ENCODE measurements around the gene SLC25A12. TPM values are rescaled to one million over a fixed set of nuclear protein-coding genes. Genes with fewer than 3 reads are reported as not detected.

The SLC25A12 gene
- total RNA-seq, 1 donor from 2014 or later, result 16.5 TPM

DNA sequence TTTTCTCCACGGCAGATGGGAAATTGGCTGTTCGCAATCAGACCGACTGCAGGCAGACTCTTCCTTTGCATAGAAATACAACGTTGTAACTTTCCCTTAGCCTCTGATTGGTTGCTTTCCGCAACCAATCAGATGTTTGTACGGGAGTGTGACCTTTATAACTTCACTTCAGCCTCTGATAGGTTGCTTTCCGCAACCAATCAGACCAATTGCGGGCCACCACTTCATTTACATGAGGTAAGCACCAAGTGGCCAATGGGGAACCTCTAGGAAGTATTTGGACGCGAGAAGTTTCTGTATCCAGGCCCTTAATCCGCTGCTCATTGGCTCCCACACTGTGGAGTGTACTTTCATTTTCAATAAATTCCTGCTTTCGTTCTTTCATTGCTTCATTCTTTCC is 19.1 kb downstream of the SLC25A12 start:
- H3K27ac Mint-ChIP-seq (ENCODE audit: unreplicated experiment), result peak overlapping the region; percentile 10
- TF ChIP-seq CTCF (IDR thresholded peaks at IDR 0.05), result no peak
- peaks cover 37% of the 10 kb centered on the region for H3K4me1 Mint-ChIP-seq (ENCODE audit: unreplicated experiment)

DNA sequence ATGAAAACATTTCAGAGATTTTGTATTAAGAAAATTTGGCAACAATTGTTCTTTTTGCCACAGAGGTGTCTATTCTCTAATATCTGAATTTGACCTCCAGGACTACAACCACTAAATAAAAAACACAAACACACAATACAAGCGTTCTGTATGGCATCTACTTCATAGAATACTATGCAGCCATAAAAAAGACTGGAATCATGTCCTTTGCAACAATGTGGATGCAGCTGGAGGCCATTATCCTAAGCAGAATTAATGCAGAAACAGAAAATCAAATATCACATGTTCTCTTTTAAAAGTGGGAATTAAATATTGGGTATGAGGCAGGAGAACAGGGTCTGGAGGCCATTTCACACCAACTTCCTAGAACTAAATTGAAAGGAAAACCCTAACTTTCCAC is 19.5 kb downstream of the SLC25A12 start:
- no peaks in the 10 kb centered on the region for H3K27me3 Mint-ChIP-seq (ENCODE audit: unreplicated experiment)
- H3K9me3 Mint-ChIP-seq (ENCODE audit: unreplicated experiment), result no peaks in the 10 kb centered on the region
- peaks cover 8% of the 10 kb centered on the region for H3K36me3 Mint-ChIP-seq (ENCODE audit: unreplicated experiment)
- H3K4me3 Mint-ChIP-seq (ENCODE audit: unreplicated experiment), result no peak overlapping the region
- peaks cover 34% of the 10 kb centered on the region for H3K4me1 Mint-ChIP-seq (ENCODE audit: unreplicated experiment)
- TF ChIP-seq CTCF (IDR thresholded peaks at IDR 0.05), result no peak
- DNase-seq (ENCODE audit: extremely low spot score, unreplicated experiment), result no peak
- H3K27ac Mint-ChIP-seq (ENCODE audit: unreplicated experiment), result no peak overlapping the region

More for the DNA sequence above, 19.1 kb downstream of the SLC25A12 start:
- no peaks in the 10 kb centered on the region for H3K27me3 Mint-ChIP-seq (ENCODE audit: unreplicated experiment)
- DNase-seq (ENCODE audit: extremely low spot score, unreplicated experiment), result no peak
- peaks cover 8% of the 10 kb centered on the region for H3K36me3 Mint-ChIP-seq (ENCODE audit: unreplicated experiment)
- no peak overlapping the region for H3K4me3 Mint-ChIP-seq (ENCODE audit: unreplicated experiment)
- H3K9me3 Mint-ChIP-seq (ENCODE audit: unreplicated experiment), result no peaks in the 10 kb centered on the region

DNA sequence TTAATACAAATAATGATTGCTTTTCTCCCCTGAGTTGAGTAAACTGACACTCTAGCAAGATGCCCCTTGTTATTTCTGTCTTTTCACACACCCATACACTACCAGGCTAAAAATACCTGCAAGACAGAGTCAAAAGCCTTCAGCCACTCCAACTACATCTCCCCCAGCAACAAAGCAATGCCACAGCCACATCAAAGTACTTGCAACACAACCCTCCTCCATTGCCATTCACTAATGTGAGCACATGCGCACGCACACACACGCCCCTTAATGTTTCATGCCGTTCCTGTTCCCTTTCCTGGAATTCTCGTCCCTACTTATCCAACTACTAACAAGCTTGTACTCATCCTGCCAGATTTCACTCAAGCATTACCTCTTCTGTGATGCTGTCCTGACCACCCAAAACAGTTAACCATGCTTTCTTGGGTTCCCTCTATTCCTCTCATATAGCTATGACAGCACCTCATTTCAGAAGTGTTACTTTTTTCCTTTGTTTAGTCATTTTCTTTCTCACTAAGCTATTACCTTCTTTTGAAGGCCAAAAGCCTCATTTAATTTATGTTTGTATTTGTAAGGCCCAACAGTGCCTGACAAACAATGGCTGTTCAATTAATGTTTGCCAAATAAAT is 29.6 kb downstream of the SLC25A12 start:
- Mint-ChIP-seq H3K27ac (ENCODE audit: unreplicated experiment) (no peak overlapping the region), H3K4me1 (ENCODE audit: unreplicated experiment) (peaks cover 2% of the 10 kb centered on the region), H3K9me3 (ENCODE audit: unreplicated experiment) (no peaks in the 10 kb centered on the region), H3K36me3 (ENCODE audit: unreplicated experiment) (peaks cover 7% of the 10 kb centered on the region), H3K4me3 (ENCODE audit: unreplicated experiment) (no peak overlapping the region), H3K27me3 (ENCODE audit: unreplicated experiment) (no peaks in the 10 kb centered on the region)
- no peak for DNase-seq (ENCODE audit: extremely low spot score, unreplicated experiment)
- TF ChIP-seq CTCF (IDR thresholded peaks at IDR 0.05), result no peak

DNA sequence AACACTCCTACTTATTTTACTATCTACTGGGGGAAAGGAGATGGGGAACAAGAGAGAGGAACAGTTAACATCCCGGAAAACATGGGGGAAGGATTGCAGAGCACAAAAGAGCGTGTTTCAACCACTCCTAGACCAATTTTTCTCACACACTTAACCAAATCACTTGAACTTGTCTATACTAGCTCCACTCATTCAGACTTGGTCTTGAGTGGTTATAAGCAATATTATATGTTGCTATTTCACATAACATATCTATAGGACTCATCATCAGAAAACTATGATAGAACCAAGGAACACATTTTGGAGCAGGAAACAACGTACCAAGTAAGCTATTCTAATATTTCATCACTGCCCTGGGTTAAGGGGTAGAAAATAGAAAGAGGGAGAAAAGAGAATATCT is 31.5 kb downstream of the SLC25A12 start:
- no peak for DNase-seq (ENCODE audit: extremely low spot score, unreplicated experiment)
- Mint-ChIP-seq H3K4me1 (ENCODE audit: unreplicated experiment) (peaks cover 15% of the 10 kb centered on the region), H3K27me3 (ENCODE audit: unreplicated experiment) (no peaks in the 10 kb centered on the region), H3K4me3 (ENCODE audit: unreplicated experiment) (no peak overlapping the region), H3K9me3 (ENCODE audit: unreplicated experiment) (no peaks in the 10 kb centered on the region), H3K36me3 (ENCODE audit: unreplicated experiment) (peaks cover 4% of the 10 kb centered on the region), H3K27ac (ENCODE audit: unreplicated experiment) (no peak overlapping the region)
- no peak for TF ChIP-seq CTCF (IDR thresholded peaks at IDR 0.05)

DNA sequence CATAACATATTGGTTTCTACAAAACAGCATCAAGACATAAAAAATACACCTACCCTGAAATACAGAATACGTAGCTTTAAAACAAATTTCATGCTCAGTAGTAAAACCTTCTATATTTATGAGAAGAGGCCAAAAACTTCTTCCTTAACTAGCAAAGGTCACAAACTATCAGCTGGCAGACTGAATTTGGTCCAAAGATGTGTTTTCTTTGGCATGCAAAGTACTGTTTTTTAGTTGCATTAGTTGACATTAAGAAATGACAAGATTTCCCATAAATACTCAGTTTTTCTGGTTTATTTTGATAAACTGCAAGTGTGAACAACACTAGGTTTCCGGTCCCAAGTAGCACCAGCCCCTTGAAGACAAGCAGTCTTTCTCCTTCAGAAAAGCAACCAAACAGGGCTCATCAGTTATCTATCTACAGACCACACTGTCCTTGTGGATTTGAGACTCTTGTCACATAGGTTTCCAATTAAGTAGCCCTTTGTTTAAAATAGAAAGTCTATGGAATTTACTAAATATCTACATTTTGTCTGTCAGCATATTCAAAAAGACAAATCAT is 35.6 kb downstream of the SLC25A12 start:
- Mint-ChIP-seq H3K36me3 (ENCODE audit: unreplicated experiment) (peaks cover 8% of the 10 kb centered on the region), H3K27ac (ENCODE audit: unreplicated experiment) (peak overlapping the region; percentile 52)
- TF ChIP-seq CTCF (IDR thresholded peaks at IDR 0.05), result no peak

More for the DNA sequence above, 35.6 kb downstream of the SLC25A12 start:
- no peak overlapping the region for H3K4me3 Mint-ChIP-seq (ENCODE audit: unreplicated experiment)
- H3K27me3 Mint-ChIP-seq (ENCODE audit: unreplicated experiment), result no peaks in the 10 kb centered on the region
- DNase-seq (ENCODE audit: extremely low spot score, unreplicated experiment), result no peak
- peaks cover 22% of the 10 kb centered on the region for H3K4me1 Mint-ChIP-seq (ENCODE audit: unreplicated experiment)
- no peaks in the 10 kb centered on the region for H3K9me3 Mint-ChIP-seq (ENCODE audit: unreplicated experiment)

All from osteocyte (in vitro differentiated cells).